Measurements from ENCODE around the gene LCE1F.

The LCE1F gene

GRCh38 chr1:152741656-152742055, 33.3 kb upstream of the LCE1F start:
- TF ChIP-seq CTCF (IDR thresholded peaks at IDR 0.05; ENCODE audit: unreplicated experiment in 3 of 3): no peak
- H3K27me3 Mint-ChIP-seq (ENCODE audit: low read depth): no peaks in the 10 kb centered on the region
- no peak overlapping the region for H3K4me3 Mint-ChIP-seq
- no peak overlapping the region for H3K27ac Mint-ChIP-seq
- peaks cover 58% of the 10 kb centered on the region for H3K9me3 Mint-ChIP-seq
- no peaks in the 10 kb centered on the region for H3K4me1 Mint-ChIP-seq
- no peaks in the 10 kb centered on the region for H3K36me3 Mint-ChIP-seq (ENCODE audit: low read depth)

- peaks cover 52% of the 10 kb centered on the region for H3K9me3 Mint-ChIP-seq
- H3K4me3 Mint-ChIP-seq: no peak overlapping the region
- H3K4me1 Mint-ChIP-seq: no peaks in the 10 kb centered on the region
- H3K36me3 Mint-ChIP-seq (ENCODE audit: low read depth): no peaks in the 10 kb centered on the region
- no peak for TF ChIP-seq CTCF (IDR thresholded peaks at IDR 0.05; ENCODE audit: unreplicated experiment in 3 of 3)
- no peak overlapping the region for H3K27ac Mint-ChIP-seq
- H3K27me3 Mint-ChIP-seq (ENCODE audit: low read depth): no peaks in the 10 kb centered on the region
These were observed 31.4 kb upstream of the LCE1F start for GRCh38 chr1:152743371-152744145.

GRCh38 chr1:152745289-152745704, 29.6 kb upstream of the LCE1F start:
- H3K4me1 Mint-ChIP-seq: no peaks in the 10 kb centered on the region
- H3K36me3 Mint-ChIP-seq (ENCODE audit: low read depth): no peaks in the 10 kb centered on the region
- no peak overlapping the region for H3K4me3 Mint-ChIP-seq
- TF ChIP-seq CTCF (IDR thresholded peaks at IDR 0.05; ENCODE audit: unreplicated experiment in 3 of 3): no peak
- H3K9me3 Mint-ChIP-seq: peaks cover 45% of the 10 kb centered on the region
- H3K27ac Mint-ChIP-seq: no peak overlapping the region
- no peaks in the 10 kb centered on the region for H3K27me3 Mint-ChIP-seq (ENCODE audit: low read depth)

DNA sequence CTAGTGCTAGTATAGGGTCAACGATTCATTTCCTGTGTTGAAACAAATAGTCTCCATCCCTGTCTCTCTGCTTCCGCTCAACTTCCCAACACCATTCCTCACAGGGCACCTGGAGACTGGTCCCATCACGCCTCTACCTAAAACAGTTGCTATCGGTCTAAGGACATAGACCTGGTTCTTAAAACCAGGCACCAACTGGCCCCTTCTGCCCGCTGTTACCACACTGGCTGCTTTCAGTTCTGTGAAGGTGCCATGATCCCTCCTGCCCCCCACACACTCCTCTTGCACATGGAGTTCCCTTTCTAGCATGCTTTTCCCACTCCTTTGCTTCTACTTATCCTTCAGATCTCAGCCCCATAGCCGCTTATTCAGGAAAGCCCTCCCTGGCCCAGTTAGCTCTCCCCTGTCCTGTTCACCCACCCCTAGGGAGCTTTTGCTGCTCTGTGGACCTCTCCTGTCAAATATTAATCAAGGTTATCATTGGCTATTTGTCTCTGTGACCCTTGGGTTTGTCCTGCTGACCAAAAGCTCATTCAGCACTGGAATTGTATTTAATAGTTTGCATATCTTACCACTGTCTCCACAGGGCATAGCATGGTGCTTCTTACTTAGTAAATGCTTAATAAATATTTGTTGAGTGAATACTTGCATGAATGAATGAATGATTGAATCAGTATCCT, 29.0 kb upstream of the LCE1F start:
- Mint-ChIP-seq H3K4me1 (no peaks in the 10 kb centered on the region), H3K36me3 (ENCODE audit: low read depth) (no peaks in the 10 kb centered on the region), H3K4me3 (no peak overlapping the region), H3K27me3 (ENCODE audit: low read depth) (no peaks in the 10 kb centered on the region), H3K9me3 (peaks cover 49% of the 10 kb centered on the region), H3K27ac (no peak overlapping the region)
- TF ChIP-seq CTCF (IDR thresholded peaks at IDR 0.05; ENCODE audit: unreplicated experiment in 3 of 3): no peak

- H3K27me3 Mint-ChIP-seq (ENCODE audit: low read depth): no peaks in the 10 kb centered on the region
- H3K9me3 Mint-ChIP-seq: peaks cover 42% of the 10 kb centered on the region
- no peaks in the 10 kb centered on the region for H3K36me3 Mint-ChIP-seq (ENCODE audit: low read depth)
- no peak overlapping the region for H3K27ac Mint-ChIP-seq
- H3K4me1 Mint-ChIP-seq: no peaks in the 10 kb centered on the region
- no peak overlapping the region for H3K4me3 Mint-ChIP-seq
- no peak for TF ChIP-seq CTCF (IDR thresholded peaks at IDR 0.05; ENCODE audit: unreplicated experiment in 3 of 3)
These were observed 27.1 kb upstream of the LCE1F start for GRCh38 chr1:152747831-152748230.
